NT2/D1 (cell line): Measurements from ENCODE around the gene PRG3.
"Not testable (repeated sequence)": the region's sequence is repeated elsewhere in the genome, so short reads cannot be mapped to it uniquely, and the experiment has no call there.

ENCODE experiments used
- SUZ12 ChIP-seq: IDR thresholded peaks from 2 replicates; pipeline ENCODE4 v1.6.1; 2011; ENCODE audit not compliant: insufficient read length, insufficient read depth; ENCODE audit errors: extremely low read depth
- YY1 ChIP-seq: IDR thresholded peaks from 2 replicates; pipeline ENCODE4 v1.6.1; 2011; ENCODE audit not compliant: insufficient read length, insufficient read depth
- ZNF274 ChIP-seq: IDR thresholded peaks from 2 replicates; pipeline ENCODE4 v1.6.1; 2011; ENCODE audit warnings: mild to moderate bottlenecking, low read depth, low read length

DNA sequence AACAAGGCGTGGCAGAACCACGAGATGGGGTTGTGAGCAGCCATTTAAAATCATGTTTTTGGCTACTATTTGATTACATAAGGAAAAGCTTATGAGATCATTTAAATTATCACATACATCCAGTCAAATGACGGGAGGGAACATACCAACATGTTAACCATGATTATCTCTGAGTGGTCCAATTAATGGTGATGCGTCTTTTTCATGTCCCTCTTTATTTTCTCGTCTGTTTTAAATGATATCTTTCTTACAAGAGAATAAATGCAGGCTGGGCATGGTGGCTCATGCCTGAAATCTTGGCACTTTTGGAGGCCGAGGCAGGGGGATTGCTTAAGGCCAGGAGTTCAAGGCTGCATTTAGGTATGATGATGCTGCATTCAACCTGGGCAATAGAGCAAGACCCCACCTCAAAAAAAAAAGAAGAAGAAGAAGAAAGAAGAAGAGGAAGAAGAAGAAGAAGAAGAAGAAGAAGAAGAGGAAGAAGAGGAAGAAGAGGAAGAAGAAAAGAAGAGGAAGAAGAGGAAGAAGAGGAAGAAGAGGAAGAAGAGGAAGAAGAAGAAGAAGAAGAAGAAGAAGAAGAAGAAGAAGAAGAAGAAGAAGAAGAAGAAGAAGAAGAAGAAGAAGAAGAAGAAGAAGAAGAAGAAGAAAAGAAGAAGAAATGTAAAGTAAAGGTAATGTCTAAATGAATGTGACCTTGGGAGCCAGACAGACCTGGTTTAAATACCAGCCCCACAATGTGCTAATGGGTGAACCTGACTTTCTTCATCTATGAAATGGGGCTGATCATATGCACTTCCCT is 22.3 kb upstream of the PRG3 start:
- TF ChIP-seq YY1, ZNF274, SUZ12: not testable (repeated sequence)
